Measurements from ENCODE around the gene PRH1.

PRH1 gene

DNA sequence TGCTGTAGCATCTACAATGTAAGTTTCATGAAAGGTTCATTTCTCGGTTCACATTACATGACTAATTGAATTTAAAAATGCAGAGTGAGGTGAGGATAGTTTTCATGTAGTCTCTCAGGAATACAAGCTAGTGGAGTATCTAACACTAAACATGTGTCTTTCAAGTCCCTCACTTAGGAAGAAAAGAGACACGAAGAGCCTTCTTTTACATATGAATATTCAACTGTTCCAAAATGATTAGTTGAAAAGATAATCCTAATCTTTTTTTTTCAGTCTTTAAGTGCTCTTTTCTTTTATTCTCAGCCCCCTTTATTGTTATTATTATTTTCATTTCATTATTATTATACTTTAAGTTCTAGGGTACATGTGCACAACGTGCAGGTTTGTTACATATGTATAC lies 45.6 kb downstream of the PRH1 start:
- no peak for DNase-seq
